Endothelial cell of umbilical vein (primary cell): ENCODE results near the gene EIF1AX.

Experiments used
- EZH2 ChIP-seq: IDR thresholded peaks from 2 replicates; pipeline ENCODE4 v1.6.1; 2012; ENCODE audit warnings: borderline replicate concordance, low read depth, mild to moderate bottlenecking, moderate library complexity, low read length, inconsistent platforms; ENCODE audit not compliant: severe bottlenecking
- POLR2A ChIP-seq: IDR thresholded peaks from 2 replicates; pipeline ENCODE4 v1.6.1; 2012; ENCODE audit warnings: low read depth, mild to moderate bottlenecking, control low read depth, low read length
- POLR2AphosphoS5 ChIP-seq: IDR thresholded peaks from 2 replicates; pipeline ENCODE4 v1.6.1; 2012; ENCODE audit warnings: low read depth, mild to moderate bottlenecking, control low read depth, low read length, moderate library complexity; ENCODE audit not compliant: insufficient read depth
- TF ChIP-seq, protein P1 (sequence below), 2 donors: IDR thresholded peaks; 1 replicate in 1 of 2; 2 replicates in 1 of 2; pipeline ENCODE4 v1.5.1; 2011; ENCODE audit warnings: low read length in 2 of 2, mild to moderate bottlenecking in 2 of 2, moderate library complexity in 2 of 2, control low read depth in 1 of 2, inconsistent platforms in 1 of 2, low read depth in 1 of 2; ENCODE audit not compliant: insufficient read depth in 1 of 2; ENCODE audit errors: extremely low read depth in 1 of 2

DNA sequence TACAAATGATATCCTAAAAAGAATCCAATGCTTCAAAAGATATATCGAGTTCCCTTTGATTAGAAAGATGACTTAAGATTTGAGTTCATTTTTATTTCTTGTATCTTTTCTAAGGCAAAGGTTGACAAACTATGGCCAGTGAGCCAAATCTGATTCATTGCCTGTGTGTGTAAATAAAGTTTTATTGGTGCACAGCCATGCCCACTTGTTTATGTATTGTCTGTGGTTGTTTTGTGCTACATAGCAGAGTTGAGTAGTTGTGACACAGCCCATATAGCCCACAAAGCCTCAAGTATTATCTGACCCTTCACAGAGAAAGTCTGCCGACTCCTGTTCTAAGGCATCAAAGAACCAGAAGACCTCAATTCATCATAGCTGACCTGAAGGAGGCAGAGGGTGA is 32.2 kb upstream of the EIF1AX start:
- TF ChIP-seq, protein P1, sequence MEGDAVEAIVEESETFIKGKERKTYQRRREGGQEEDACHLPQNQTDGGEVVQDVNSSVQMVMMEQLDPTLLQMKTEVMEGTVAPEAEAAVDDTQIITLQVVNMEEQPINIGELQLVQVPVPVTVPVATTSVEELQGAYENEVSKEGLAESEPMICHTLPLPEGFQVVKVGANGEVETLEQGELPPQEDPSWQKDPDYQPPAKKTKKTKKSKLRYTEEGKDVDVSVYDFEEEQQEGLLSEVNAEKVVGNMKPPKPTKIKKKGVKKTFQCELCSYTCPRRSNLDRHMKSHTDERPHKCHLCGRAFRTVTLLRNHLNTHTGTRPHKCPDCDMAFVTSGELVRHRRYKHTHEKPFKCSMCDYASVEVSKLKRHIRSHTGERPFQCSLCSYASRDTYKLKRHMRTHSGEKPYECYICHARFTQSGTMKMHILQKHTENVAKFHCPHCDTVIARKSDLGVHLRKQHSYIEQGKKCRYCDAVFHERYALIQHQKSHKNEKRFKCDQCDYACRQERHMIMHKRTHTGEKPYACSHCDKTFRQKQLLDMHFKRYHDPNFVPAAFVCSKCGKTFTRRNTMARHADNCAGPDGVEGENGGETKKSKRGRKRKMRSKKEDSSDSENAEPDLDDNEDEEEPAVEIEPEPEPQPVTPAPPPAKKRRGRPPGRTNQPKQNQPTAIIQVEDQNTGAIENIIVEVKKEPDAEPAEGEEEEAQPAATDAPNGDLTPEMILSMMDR (IDR thresholded peaks at IDR 0.05; ENCODE audit: extremely low read depth in 1 of 2, insufficient read depth in 1 of 2, low read depth in 1 of 2, low read length in 2 of 2) = no peak
- TF ChIP-seq POLR2AphosphoS5 = no peak
- TF ChIP-seq POLR2A = no peak
- no peak for TF ChIP-seq EZH2
